ENCODE results near the gene PIN1. TPM values are rescaled to one million over a fixed set of nuclear protein-coding genes. Genes with fewer than 3 reads are reported as not detected.
"Not testable (repeated sequence)": the region's sequence is repeated elsewhere in the genome, so short reads cannot be mapped to it uniquely, and the experiment has no call there.

PIN1 gene
- 218 and 273 TPM in 2 replicates for total RNA-seq (2014; rRNA removed; shearing (Covaris generic); ENCODE audit: low replicate concordance)

- peak; percentile 100 for DNase-seq
- Histone ChIP-seq H3K9me3 (no peaks in the 10 kb centered on the region), H3K4me3 (peak within 1 kb of the TSS; percentile 75), H3K36me3 (peaks cover 32% of the 10 kb centered on the region), H3K27me3 (no peaks in the 10 kb centered on the region)
Measured at GRCh38 chr19:9834726-9835506, at the start of gene PIN1. PIN1 (plus strand) TSS chr19:9835318; CDS start chr19:9835345, 27 bp downstream.

GRCh38 chr19:9785367-9786331 lies 49.5 kb upstream of the PIN1 start:
- Histone ChIP-seq H3K36me3 (no peaks in the 10 kb centered on the region), H3K27me3 (peaks cover 4% of the 10 kb centered on the region), H3K9me3 (peaks cover 10% of the 10 kb centered on the region; the same call in 1 of the 2 replicates), H3K4me3 (peak overlapping the region; percentile 37)
- peak; percentile 81 for DNase-seq

- Histone ChIP-seq H3K9me3 (peaks cover 9% of the 10 kb centered on the region; the same call in 1 of the 2 replicates), H3K4me3 (peak overlapping the region; percentile 35; the same call in 1 of the 2 replicates), H3K36me3 (no peaks in the 10 kb centered on the region), H3K27me3 (peaks cover 3% of the 10 kb centered on the region)
- no peak for DNase-seq
Measured at GRCh38 chr19:9786342-9786741, 48.8 kb upstream of the PIN1 start.

- peaks cover 3% of the 10 kb centered on the region for H3K27me3 ChIP-seq
- no peak overlapping the region for H3K4me3 ChIP-seq
- no peaks in the 10 kb centered on the region for H3K36me3 ChIP-seq
- DNase-seq = no peak
- peaks cover 8% of the 10 kb centered on the region; the same call in 1 of the 2 replicates for H3K9me3 ChIP-seq
Measured at GRCh38 chr19:9786819-9787218, 48.3 kb upstream of the PIN1 start.

- not testable (repeated sequence) for H3K4me3 ChIP-seq, H3K27me3 ChIP-seq, H3K9me3 ChIP-seq, H3K36me3 ChIP-seq, DNase-seq
Measured at GRCh38 chr19:9788604-9789003, 46.5 kb upstream of the PIN1 start.

GRCh38 chr19:9789066-9789465 lies 46.1 kb upstream of the PIN1 start:
- Histone ChIP-seq H3K36me3 (no peaks in the 10 kb centered on the region), H3K27me3 (no peaks in the 10 kb centered on the region), H3K9me3 (no peaks in the 10 kb centered on the region), H3K4me3 (no peak overlapping the region)
- DNase-seq = no peak

- not testable (repeated sequence) for H3K36me3 ChIP-seq, DNase-seq, H3K9me3 ChIP-seq, H3K27me3 ChIP-seq, H3K4me3 ChIP-seq
Measured at GRCh38 chr19:9789579-9789978, 45.5 kb upstream of the PIN1 start.

- H3K9me3 ChIP-seq, DNase-seq, H3K36me3 ChIP-seq, H3K27me3 ChIP-seq: not testable (repeated sequence)
- H3K4me3 ChIP-seq = peak overlapping the region; percentile 48
Measured at GRCh38 chr19:9791073-9791367, 44.1 kb upstream of the PIN1 start.

- Histone ChIP-seq H3K36me3 (no peaks in the 10 kb centered on the region), H3K4me3 (peak overlapping the region; percentile 48), H3K27me3 (no peaks in the 10 kb centered on the region), H3K9me3 (no peaks in the 10 kb centered on the region)
- peak; percentile 87 for DNase-seq
Measured at GRCh38 chr19:9791552-9792205, 43.4 kb upstream of the PIN1 start.

- peak; percentile 80 for DNase-seq
Measured at GRCh38 chr19:9792206-9793070, 42.7 kb upstream of the PIN1 start.

GRCh38 chr19:9793071-9793591 lies 42.0 kb upstream of the PIN1 start:
- peak; percentile 19 for DNase-seq

More at GRCh38 chr19:9792206-9793070, 42.7 kb upstream of the PIN1 start:
- no peaks in the 10 kb centered on the region for H3K9me3 ChIP-seq
- H3K27me3 ChIP-seq = no peaks in the 10 kb centered on the region
- H3K4me3 ChIP-seq = peak overlapping the region; percentile 48
- no peaks in the 10 kb centered on the region for H3K36me3 ChIP-seq

GRCh38 chr19:9796113-9796773 lies 38.9 kb upstream of the PIN1 start:
- Histone ChIP-seq H3K9me3 (no peaks in the 10 kb centered on the region), H3K27me3 (no peaks in the 10 kb centered on the region), H3K4me3 (no peak overlapping the region)

More at GRCh38 chr19:9793071-9793591, 42.0 kb upstream of the PIN1 start:
- Histone ChIP-seq H3K36me3 (no peaks in the 10 kb centered on the region), H3K9me3 (no peaks in the 10 kb centered on the region), H3K4me3 (peak overlapping the region; percentile 34), H3K27me3 (no peaks in the 10 kb centered on the region)

GRCh38 chr19:9797871-9798270 lies 37.2 kb upstream of the PIN1 start:
- H3K27me3 ChIP-seq = no peaks in the 10 kb centered on the region
- H3K4me3 ChIP-seq = no peak overlapping the region
- H3K9me3 ChIP-seq = no peaks in the 10 kb centered on the region
- H3K36me3 ChIP-seq = peaks cover 3% of the 10 kb centered on the region
- no peak for DNase-seq

More at GRCh38 chr19:9796113-9796773, 38.9 kb upstream of the PIN1 start:
- no peaks in the 10 kb centered on the region; the same call in 1 of the 2 replicates for H3K36me3 ChIP-seq
- peak; percentile 77 for DNase-seq

- Histone ChIP-seq H3K4me3 (no peak overlapping the region), H3K36me3 (peaks cover 11% of the 10 kb centered on the region), H3K9me3 (no peaks in the 10 kb centered on the region), H3K27me3 (no peaks in the 10 kb centered on the region)
- DNase-seq = no peak
Measured at GRCh38 chr19:9799162-9799561, 36.0 kb upstream of the PIN1 start.

GRCh38 chr19:9801976-9802375 lies 33.1 kb upstream of the PIN1 start:
- Histone ChIP-seq H3K4me3 (no peak overlapping the region), H3K9me3 (no peaks in the 10 kb centered on the region), H3K27me3 (no peaks in the 10 kb centered on the region), H3K36me3 (peaks cover 33% of the 10 kb centered on the region)
- no peak for DNase-seq

Measured in MG63 (cell line).